Measurements from ENCODE around the gene FMN2.

- no peak for TF ChIP-seq POLR2A (IDR thresholded peaks at IDR 0.05)
- TF ChIP-seq CTCF (IDR thresholded peaks at IDR 0.05): no peak
Measured at GRCh38 chr1:240212556-240212955, 120.9 kb downstream of the FMN2 start.

Data from lower leg skin (tissue), 3 donors.